ENCODE measurements around the gene SIGLEC14. TPM values are rescaled to one million over a fixed set of nuclear protein-coding genes. Genes with fewer than 3 reads are reported as not detected.
"Not testable (repeated sequence)": the region's sequence is repeated elsewhere in the genome, so short reads cannot be mapped to it uniquely, and the experiment has no call there.

Gene SIGLEC14, protein sequence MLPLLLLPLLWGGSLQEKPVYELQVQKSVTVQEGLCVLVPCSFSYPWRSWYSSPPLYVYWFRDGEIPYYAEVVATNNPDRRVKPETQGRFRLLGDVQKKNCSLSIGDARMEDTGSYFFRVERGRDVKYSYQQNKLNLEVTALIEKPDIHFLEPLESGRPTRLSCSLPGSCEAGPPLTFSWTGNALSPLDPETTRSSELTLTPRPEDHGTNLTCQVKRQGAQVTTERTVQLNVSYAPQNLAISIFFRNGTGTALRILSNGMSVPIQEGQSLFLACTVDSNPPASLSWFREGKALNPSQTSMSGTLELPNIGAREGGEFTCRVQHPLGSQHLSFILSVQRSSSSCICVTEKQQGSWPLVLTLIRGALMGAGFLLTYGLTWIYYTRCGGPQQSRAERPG
- polyA plus RNA-seq (2013, experiment 1 of 2) = not detected
- not detected for polyA plus RNA-seq (2013, experiment 2 of 2)

DNA sequence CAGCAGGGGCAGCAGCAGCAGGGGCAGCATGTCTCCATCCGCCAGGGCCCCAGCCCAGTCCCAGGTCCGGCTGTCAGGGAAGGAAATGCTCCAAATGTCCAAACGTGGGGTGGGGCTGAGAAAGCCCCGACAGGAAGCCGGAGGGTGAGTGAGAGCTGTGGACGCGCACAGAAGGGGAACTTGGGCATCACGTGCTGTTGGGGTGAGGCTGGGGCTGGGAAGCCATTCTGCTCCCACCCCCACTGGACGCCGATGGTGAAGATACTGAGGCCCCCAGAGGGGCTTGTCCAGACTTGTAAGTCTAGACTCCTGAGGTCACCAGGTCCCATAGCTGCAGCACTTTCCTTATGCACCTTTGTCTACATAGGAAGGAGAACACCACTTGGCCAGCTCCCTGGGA lies at the start of gene SIGLEC14:
SIGLEC14 (minus strand) TSS at position 96 of the 400 bp plus-strand sequence; CDS start at position 30, 66 bp downstream.
- not testable (repeated sequence) for H2AK5ac ChIP-seq (ENCODE audit: low read length, severe bottlenecking); H3K14ac ChIP-seq (ENCODE audit: low read length in 2 of 2); H3K18ac ChIP-seq (ENCODE audit: low read depth in 1 of 2, low read length in 2 of 2); H4K8ac ChIP-seq (ENCODE audit: low read length); H3K4me2 ChIP-seq (ENCODE audit: low read length, poor library complexity, severe bottlenecking); H3K36me3 ChIP-seq (ENCODE audit: control insufficient read depth in 1 of 2, insufficient read depth in 2 of 2, low read depth in 1 of 2, low read length in 2 of 2); DNase-seq; H3K4ac ChIP-seq (ENCODE audit: low read depth in 1 of 2, low read length in 2 of 2); H3K4me1 ChIP-seq (ENCODE audit: control insufficient read depth, insufficient read depth, low read depth, low read length); H4K91ac ChIP-seq (ENCODE audit: low read length); H3K79me1 ChIP-seq (replicated peaks; ENCODE audit: low read length, poor library complexity, severe bottlenecking); H2BK15ac ChIP-seq (ENCODE audit: low read depth, poor library complexity, severe bottlenecking); H3K9ac ChIP-seq (ENCODE audit: low read length); H2BK5ac ChIP-seq (ENCODE audit: low read depth, low read length, poor library complexity, severe bottlenecking); H2BK120ac ChIP-seq (ENCODE audit: low read depth, low read length); H2AFZ ChIP-seq (ENCODE audit: low read depth, low read length); H3K4me3 ChIP-seq (ENCODE audit: insufficient read depth in 1 of 2, low read depth in 1 of 2, low read length in 2 of 2); H3K27ac ChIP-seq (ENCODE audit: low read length, poor library complexity, severe bottlenecking); H3K23ac ChIP-seq (ENCODE audit: low read length in 2 of 2); H2BK12ac ChIP-seq (ENCODE audit: low read length in 2 of 2); H3K9me3 ChIP-seq (ENCODE audit: control insufficient read depth, low read length)
- peaks cover 0 to 40% of the 10 kb centered on the region in 2 experiments for H3K27me3 ChIP-seq (ENCODE audit: control insufficient read depth in 1 of 2, insufficient read depth in 1 of 2, low read length in 2 of 2)
- 86% methylated on average over 7 of the region's 10 CpGs for WGBS

DNA sequence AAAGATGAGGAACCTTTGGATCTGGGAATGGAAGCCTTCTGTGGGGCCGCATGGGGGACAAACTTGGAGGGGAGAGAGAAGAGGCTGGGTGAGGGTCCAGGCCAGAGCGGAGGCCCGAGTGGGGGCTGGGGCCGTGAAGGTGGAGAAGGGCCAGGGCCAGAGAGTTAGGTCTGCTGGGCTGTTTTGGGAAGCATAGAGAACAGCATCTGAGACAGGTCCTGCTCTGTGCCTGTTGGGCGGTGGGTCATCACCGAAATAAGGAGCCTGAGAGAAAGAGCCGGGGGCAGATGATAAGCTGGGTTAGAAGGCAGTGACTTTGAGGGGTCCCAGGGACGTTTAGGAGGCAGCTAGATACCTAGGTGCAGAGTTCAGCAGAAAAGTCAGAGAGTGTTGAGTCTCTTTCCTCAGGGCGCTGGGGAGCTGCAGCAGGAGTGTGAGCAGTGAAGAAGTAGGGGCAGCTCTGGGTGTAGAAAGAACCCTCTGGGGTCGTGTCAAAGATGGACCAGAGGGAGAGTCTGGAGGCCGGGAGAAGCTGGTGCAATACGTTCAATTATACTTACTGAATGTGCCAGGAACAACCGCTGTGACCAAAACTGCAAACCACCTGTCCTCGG lies 49.2 kb upstream of the SIGLEC14 start:
- Histone ChIP-seq H2AK5ac (ENCODE audit: low read length, severe bottlenecking) (no peak overlapping the region), H3K23ac (ENCODE audit: low read length in 2 of 2) (no peak overlapping the region), H3K79me1 (replicated peaks; ENCODE audit: low read length, poor library complexity, severe bottlenecking) (peaks cover 7% of the 10 kb centered on the region), H3K9ac (ENCODE audit: low read length) (no peak overlapping the region), H2AFZ (ENCODE audit: low read depth, low read length) (no peak overlapping the region), H2BK15ac (ENCODE audit: low read depth, poor library complexity, severe bottlenecking) (no peak overlapping the region), H3K4me3 (ENCODE audit: insufficient read depth in 1 of 2, low read depth in 1 of 2, low read length in 2 of 2) (no peak overlapping the region), H4K8ac (ENCODE audit: low read length) (no peak overlapping the region), H3K14ac (ENCODE audit: low read length in 2 of 2) (no peak overlapping the region), H3K27me3 (ENCODE audit: control insufficient read depth in 1 of 2, insufficient read depth in 1 of 2, low read length in 2 of 2) (no peaks in the 10 kb centered on the region), H3K27ac (ENCODE audit: low read length, poor library complexity, severe bottlenecking) (no peak overlapping the region), H2BK12ac (ENCODE audit: low read length in 2 of 2) (no peak overlapping the region), H3K18ac (ENCODE audit: low read depth in 1 of 2, low read length in 2 of 2) (no peak overlapping the region), H3K4me2 (ENCODE audit: low read length, poor library complexity, severe bottlenecking) (no peak overlapping the region), H3K36me3 (ENCODE audit: control insufficient read depth in 1 of 2, insufficient read depth in 2 of 2, low read depth in 1 of 2, low read length in 2 of 2) (peaks cover 79 to 84% of the 10 kb centered on the region in 2 experiments), H2BK5ac (ENCODE audit: low read depth, low read length, poor library complexity, severe bottlenecking) (no peak overlapping the region), H3K4me1 (ENCODE audit: control insufficient read depth, insufficient read depth, low read depth, low read length) (peaks cover 37% of the 10 kb centered on the region), H3K4ac (ENCODE audit: low read depth in 1 of 2, low read length in 2 of 2) (no peak overlapping the region), H3K9me3 (ENCODE audit: control insufficient read depth, low read length) (no peaks in the 10 kb centered on the region), H2BK120ac (ENCODE audit: low read depth, low read length) (no peak overlapping the region), H4K91ac (ENCODE audit: low read length) (no peak overlapping the region)
- WGBS = 97% methylated on average over 14 of the region's 14 CpGs
- no peak for DNase-seq

DNA sequence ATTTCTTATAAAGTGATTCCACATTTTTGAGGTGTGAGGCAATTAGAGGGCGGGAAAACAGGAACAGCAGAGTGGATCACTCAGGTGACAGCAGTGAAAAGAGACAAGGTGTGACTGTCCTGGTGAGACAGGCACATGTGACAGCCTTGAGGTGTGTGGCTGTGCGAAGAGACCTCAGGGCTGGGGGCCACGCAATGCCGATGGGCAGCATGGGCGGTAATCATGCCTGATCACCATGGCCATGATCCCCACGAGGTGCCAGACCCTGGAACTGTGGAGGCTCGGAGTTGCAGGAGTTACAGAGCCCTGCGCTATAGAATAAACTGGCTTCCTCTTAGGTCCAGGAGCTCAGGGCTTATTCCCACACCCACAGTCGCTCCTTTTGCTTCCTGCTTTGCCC lies 48.5 kb upstream of the SIGLEC14 start:
- H3K4me1 ChIP-seq (ENCODE audit: control insufficient read depth, insufficient read depth, low read depth, low read length) = peaks cover 37% of the 10 kb centered on the region
- H4K8ac ChIP-seq (ENCODE audit: low read length) = no peak overlapping the region
- no peaks in the 10 kb centered on the region for H3K9me3 ChIP-seq (ENCODE audit: control insufficient read depth, low read length)
- H3K14ac ChIP-seq (ENCODE audit: low read length in 2 of 2) = no peak overlapping the region
- H2AFZ ChIP-seq (ENCODE audit: low read depth, low read length) = no peak overlapping the region
- H2BK15ac ChIP-seq (ENCODE audit: low read depth, poor library complexity, severe bottlenecking) = no peak overlapping the region
- peaks cover 72 to 82% of the 10 kb centered on the region in 2 experiments for H3K36me3 ChIP-seq (ENCODE audit: control insufficient read depth in 1 of 2, insufficient read depth in 2 of 2, low read depth in 1 of 2, low read length in 2 of 2)
- H2AK5ac ChIP-seq (ENCODE audit: low read length, severe bottlenecking) = no peak overlapping the region
- DNase-seq = no peak
- H3K9ac ChIP-seq (ENCODE audit: low read length) = no peak overlapping the region
- no peak overlapping the region for H4K91ac ChIP-seq (ENCODE audit: low read length)
- H2BK5ac ChIP-seq (ENCODE audit: low read depth, low read length, poor library complexity, severe bottlenecking) = no peak overlapping the region
- no peak overlapping the region for H3K4ac ChIP-seq (ENCODE audit: low read depth in 1 of 2, low read length in 2 of 2)
- H3K27ac ChIP-seq (ENCODE audit: low read length, poor library complexity, severe bottlenecking) = no peak overlapping the region
- 92% methylated on average over 9 of the region's 9 CpGs for WGBS
- no peak overlapping the region for H2BK12ac ChIP-seq (ENCODE audit: low read length in 2 of 2)
- no peak overlapping the region for H2BK120ac ChIP-seq (ENCODE audit: low read depth, low read length)
- H3K4me2 ChIP-seq (ENCODE audit: low read length, poor library complexity, severe bottlenecking) = no peak overlapping the region
- H3K27me3 ChIP-seq (ENCODE audit: control insufficient read depth in 1 of 2, insufficient read depth in 1 of 2, low read length in 2 of 2) = no peaks in the 10 kb centered on the region
- no peak overlapping the region for H3K4me3 ChIP-seq (ENCODE audit: insufficient read depth in 1 of 2, low read depth in 1 of 2, low read length in 2 of 2)
- no peak overlapping the region for H3K23ac ChIP-seq (ENCODE audit: low read length in 2 of 2)
- peaks cover 7% of the 10 kb centered on the region for H3K79me1 ChIP-seq (replicated peaks; ENCODE audit: low read length, poor library complexity, severe bottlenecking)
- H3K18ac ChIP-seq (ENCODE audit: low read depth in 1 of 2, low read length in 2 of 2) = no peak overlapping the region

GRCh38 chr19:51694318-51695085 lies 47.9 kb upstream of the SIGLEC14 start:
- 97% methylated on average over 5 of the region's 10 CpGs for WGBS
- no peak overlapping the region for H2BK12ac ChIP-seq (ENCODE audit: low read length in 2 of 2)

More at GRCh38 chr19:51694318-51695085, 47.9 kb upstream of the SIGLEC14 start:
- Histone ChIP-seq H3K27ac (ENCODE audit: low read length, poor library complexity, severe bottlenecking) (no peak overlapping the region), H3K79me1 (replicated peaks; ENCODE audit: low read length, poor library complexity, severe bottlenecking) (peaks cover 7% of the 10 kb centered on the region), H3K9ac (ENCODE audit: low read length) (peak overlapping the region; percentile 22), H3K9me3 (ENCODE audit: control insufficient read depth, low read length) (no peaks in the 10 kb centered on the region), H2AFZ (ENCODE audit: low read depth, low read length) (no peak overlapping the region), H4K8ac (ENCODE audit: low read length) (no peak overlapping the region), H3K18ac (ENCODE audit: low read depth in 1 of 2, low read length in 2 of 2) (no peak overlapping the region), H4K91ac (ENCODE audit: low read length) (no peak overlapping the region), H2AK5ac (ENCODE audit: low read length, severe bottlenecking) (no peak overlapping the region), H3K4me3 (ENCODE audit: insufficient read depth in 1 of 2, low read depth in 1 of 2, low read length in 2 of 2) (no peak overlapping the region), H3K36me3 (ENCODE audit: control insufficient read depth in 1 of 2, insufficient read depth in 2 of 2, low read depth in 1 of 2, low read length in 2 of 2) (peaks cover 68 to 77% of the 10 kb centered on the region in 2 experiments), H3K4me2 (ENCODE audit: low read length, poor library complexity, severe bottlenecking) (no peak overlapping the region), H3K23ac (ENCODE audit: low read length in 2 of 2) (no peak overlapping the region), H3K4ac (ENCODE audit: low read depth in 1 of 2, low read length in 2 of 2) (no peak overlapping the region), H3K4me1 (ENCODE audit: control insufficient read depth, insufficient read depth, low read depth, low read length) (peaks cover 37% of the 10 kb centered on the region), H3K27me3 (ENCODE audit: control insufficient read depth in 1 of 2, insufficient read depth in 1 of 2, low read length in 2 of 2) (no peaks in the 10 kb centered on the region), H3K14ac (ENCODE audit: low read length in 2 of 2) (no peak overlapping the region), H2BK120ac (ENCODE audit: low read depth, low read length) (no peak overlapping the region), H2BK15ac (ENCODE audit: low read depth, poor library complexity, severe bottlenecking) (no peak overlapping the region), H2BK5ac (ENCODE audit: low read depth, low read length, poor library complexity, severe bottlenecking) (no peak overlapping the region)
- no peak for DNase-seq
